ENCODE data around the gene CNR1.
A peak's percentile ranks its signal among the peaks of the same experiment; 100 is the strongest.

Gene CNR1

GRCh38 chr6:88179692-88180091 lies 13.5 kb upstream of the CNR1 start:
- Histone ChIP-seq H3K79me2 (ENCODE audit: insufficient read depth, low read length) (0 out of 2 replicates have a peak, but pooled peaks cover 2% of the 10 kb centered on the region), H4K20me1 (ENCODE audit: insufficient read depth, low read length) (no peaks in the 10 kb centered on the region), H3K9me3 (ENCODE audit: low read length) (0 out of 2 replicates have a peak, but pooled peaks cover 2% of the 10 kb centered on the region), H3K4me1 (ENCODE audit: insufficient read depth, low read length, severe bottlenecking) (peaks cover 60% of the 10 kb centered on the region), H3K9me2 (ENCODE audit: low read depth, low read length) (no peaks in the 10 kb centered on the region), H3K36me3 (ENCODE audit: insufficient read depth, low read length) (no peaks in the 10 kb centered on the region), H3K4me2 (ENCODE audit: low read length) (peak overlapping the region; percentile 76), H3K27me3 (ENCODE audit: insufficient read depth, low read length) (no peaks in the 10 kb centered on the region), H2AFZ (ENCODE audit: low read length) (no peak overlapping the region), H3K4me3 (ENCODE audit: low read depth, low read length, poor library complexity, severe bottlenecking) (peak overlapping the region; percentile 70), H3K9ac (ENCODE audit: low read length) (peak overlapping the region; percentile 80), H3F3A (ENCODE audit: insufficient read depth, low read length) (no peaks in the 10 kb centered on the region), H3K27ac (ENCODE audit: low read depth, low read length, poor library complexity, severe bottlenecking) (peak overlapping the region; percentile 93)
- no peak for TF ChIP-seq EZH2 (IDR thresholded peaks at IDR 0.05; ENCODE audit: borderline replicate concordance, low read length)
- TF ChIP-seq CTCF (IDR thresholded peaks at IDR 0.05; ENCODE audit: low read length), result peak; percentile 50

- peak overlapping the region; percentile 93 for H3K27ac ChIP-seq (ENCODE audit: low read depth, low read length, poor library complexity, severe bottlenecking)
- no peak for TF ChIP-seq EZH2 (IDR thresholded peaks at IDR 0.05; ENCODE audit: borderline replicate concordance, low read length)
- no peak for TF ChIP-seq CTCF (IDR thresholded peaks at IDR 0.05; ENCODE audit: low read length)
- 0 out of 2 replicates have a peak, but pooled peaks cover 2% of the 10 kb centered on the region for H3K79me2 ChIP-seq (ENCODE audit: insufficient read depth, low read length)
- H3F3A ChIP-seq (ENCODE audit: insufficient read depth, low read length), result no peaks in the 10 kb centered on the region
- no peak overlapping the region for H2AFZ ChIP-seq (ENCODE audit: low read length)
- H3K4me1 ChIP-seq (ENCODE audit: insufficient read depth, low read length, severe bottlenecking), result peaks cover 64% of the 10 kb centered on the region
- peaks cover 5% of the 10 kb centered on the region; the same call in 1 of the 2 replicates for H3K36me3 ChIP-seq (ENCODE audit: insufficient read depth, low read length)
- H3K9me3 ChIP-seq (ENCODE audit: low read length), result 0 out of 2 replicates have a peak, but pooled peaks cover 2% of the 10 kb centered on the region
- H3K9ac ChIP-seq (ENCODE audit: low read length), result peak overlapping the region; percentile 80
- H3K4me2 ChIP-seq (ENCODE audit: low read length), result peak overlapping the region; percentile 76
- peak overlapping the region; percentile 70 for H3K4me3 ChIP-seq (ENCODE audit: low read depth, low read length, poor library complexity, severe bottlenecking)
- no peaks in the 10 kb centered on the region for H4K20me1 ChIP-seq (ENCODE audit: insufficient read depth, low read length)
- no peaks in the 10 kb centered on the region for H3K9me2 ChIP-seq (ENCODE audit: low read depth, low read length)
- H3K27me3 ChIP-seq (ENCODE audit: insufficient read depth, low read length), result no peaks in the 10 kb centered on the region
Observed at GRCh38 chr6:88177961-88178464, 11.9 kb upstream of the CNR1 start.

GRCh38 chr6:88174906-88175305 lies 8.8 kb upstream of the CNR1 start:
- Histone ChIP-seq H3K79me2 (ENCODE audit: insufficient read depth, low read length) (0 out of 2 replicates have a peak, but pooled peaks cover 2% of the 10 kb centered on the region), H3K27ac (ENCODE audit: low read depth, low read length, poor library complexity, severe bottlenecking) (peak overlapping the region; percentile 38), H3F3A (ENCODE audit: insufficient read depth, low read length) (no peaks in the 10 kb centered on the region), H3K9ac (ENCODE audit: low read length) (peak overlapping the region; percentile 20; the same call in 1 of the 2 replicates), H4K20me1 (ENCODE audit: insufficient read depth, low read length) (no peaks in the 10 kb centered on the region), H3K9me3 (ENCODE audit: low read length) (no peaks in the 10 kb centered on the region), H3K4me1 (ENCODE audit: insufficient read depth, low read length, severe bottlenecking) (peaks cover 57% of the 10 kb centered on the region), H3K36me3 (ENCODE audit: insufficient read depth, low read length) (peaks cover 5% of the 10 kb centered on the region; the same call in 1 of the 2 replicates), H3K9me2 (ENCODE audit: low read depth, low read length) (no peaks in the 10 kb centered on the region), H3K4me2 (ENCODE audit: low read length) (peak overlapping the region; percentile 41; the same call in 1 of the 2 replicates), H3K27me3 (ENCODE audit: insufficient read depth, low read length) (no peaks in the 10 kb centered on the region), H2AFZ (ENCODE audit: low read length) (no peak overlapping the region), H3K4me3 (ENCODE audit: low read depth, low read length, poor library complexity, severe bottlenecking) (no peak overlapping the region)
- TF ChIP-seq CTCF (IDR thresholded peaks at IDR 0.05; ENCODE audit: low read length) (no peak), EZH2 (IDR thresholded peaks at IDR 0.05; ENCODE audit: borderline replicate concordance, low read length) (no peak)

All from OCI-LY1 (cell line).